NCI-H774 (cell line): ENCODE results near the gene FKBP1B.
"Not testable (repeated sequence)": the region's sequence is repeated elsewhere in the genome, so short reads cannot be mapped to it uniquely, and the experiment has no call there.

ENCODE experiments used
- DNase-seq: peaks from one replicate; lab custom pipeline; 2025; lab: John Stamatoyannopoulos, UW

FKBP1B gene

DNA sequence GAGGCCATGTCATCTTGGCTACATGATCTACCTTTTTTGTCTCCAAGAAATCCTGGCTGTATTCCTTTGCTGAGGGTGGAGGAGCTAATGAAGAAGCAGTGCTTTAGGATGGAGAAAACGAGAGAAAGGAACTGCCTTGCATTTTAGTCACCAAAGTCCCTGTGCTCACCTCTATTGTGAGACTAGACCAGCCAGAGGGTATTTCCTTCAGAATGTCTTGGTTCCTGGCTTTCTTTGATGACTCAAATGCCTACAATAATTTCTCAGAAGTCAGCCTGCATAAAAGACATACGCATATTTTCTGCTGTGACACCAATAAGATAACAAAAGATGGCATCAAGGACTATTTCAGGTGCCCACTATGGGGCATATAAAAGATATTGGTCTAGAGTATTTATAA, 15.8 kb downstream of the FKBP1B start:
- DNase-seq = no peak

DNA sequence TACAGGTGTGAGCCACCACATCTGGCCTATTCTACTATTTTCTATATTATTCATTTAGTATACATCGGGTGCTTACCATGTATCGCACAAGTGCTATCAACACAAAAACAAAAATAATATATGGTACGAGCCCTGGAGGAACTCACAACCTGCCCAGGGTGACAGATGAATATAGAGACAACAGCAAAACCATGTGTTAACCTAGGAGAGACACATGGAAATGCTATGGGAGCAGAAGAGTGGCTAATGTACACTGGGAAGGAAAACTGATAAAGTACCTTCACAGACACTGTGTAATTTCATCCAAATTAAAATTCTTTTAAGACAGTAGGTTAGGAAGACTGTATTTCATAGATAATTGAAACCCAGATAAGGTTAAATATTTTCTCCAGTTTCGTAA, 22.7 kb downstream of the FKBP1B start:
- DNase-seq = no peak

DNA sequence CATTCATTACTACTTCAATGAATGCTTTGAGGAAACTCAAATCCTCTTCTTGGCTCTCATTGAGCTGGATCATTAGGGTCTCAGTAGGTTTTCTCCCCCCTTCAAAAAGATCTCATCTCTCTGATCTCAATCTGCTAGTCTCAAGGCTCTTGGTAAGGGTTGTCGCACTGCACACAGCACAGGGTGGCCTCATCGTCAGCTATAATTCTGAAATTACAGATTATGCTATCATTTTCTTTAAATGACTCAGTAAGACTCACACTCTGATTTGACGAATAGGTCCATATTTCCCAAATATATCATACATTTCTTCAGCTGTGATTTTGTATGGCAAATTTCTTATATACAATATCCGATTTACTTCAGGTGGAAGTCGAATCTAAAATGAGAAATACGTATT, 24.3 kb downstream of the FKBP1B start:
- no peak for DNase-seq

DNA sequence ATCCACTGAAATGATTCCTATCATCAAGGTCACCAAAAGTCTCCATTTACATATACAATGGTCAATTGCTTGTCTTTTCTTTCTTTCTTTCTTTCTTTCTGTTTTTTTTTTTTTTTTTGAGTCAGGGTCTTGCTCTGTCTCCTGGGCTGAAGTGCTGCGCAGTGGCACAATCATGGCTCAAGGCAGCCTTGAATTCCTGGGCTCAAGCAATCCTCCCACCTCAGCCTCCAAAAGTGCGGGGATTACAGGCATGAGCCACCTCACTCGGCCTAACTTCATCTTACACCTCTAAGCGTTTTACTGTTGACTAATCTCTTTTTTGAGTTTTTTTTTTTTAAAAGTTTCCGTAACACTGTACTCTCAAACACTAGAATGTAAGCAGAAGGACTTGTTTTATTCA, 25.7 kb downstream of the FKBP1B start:
- no peak for DNase-seq

DNA sequence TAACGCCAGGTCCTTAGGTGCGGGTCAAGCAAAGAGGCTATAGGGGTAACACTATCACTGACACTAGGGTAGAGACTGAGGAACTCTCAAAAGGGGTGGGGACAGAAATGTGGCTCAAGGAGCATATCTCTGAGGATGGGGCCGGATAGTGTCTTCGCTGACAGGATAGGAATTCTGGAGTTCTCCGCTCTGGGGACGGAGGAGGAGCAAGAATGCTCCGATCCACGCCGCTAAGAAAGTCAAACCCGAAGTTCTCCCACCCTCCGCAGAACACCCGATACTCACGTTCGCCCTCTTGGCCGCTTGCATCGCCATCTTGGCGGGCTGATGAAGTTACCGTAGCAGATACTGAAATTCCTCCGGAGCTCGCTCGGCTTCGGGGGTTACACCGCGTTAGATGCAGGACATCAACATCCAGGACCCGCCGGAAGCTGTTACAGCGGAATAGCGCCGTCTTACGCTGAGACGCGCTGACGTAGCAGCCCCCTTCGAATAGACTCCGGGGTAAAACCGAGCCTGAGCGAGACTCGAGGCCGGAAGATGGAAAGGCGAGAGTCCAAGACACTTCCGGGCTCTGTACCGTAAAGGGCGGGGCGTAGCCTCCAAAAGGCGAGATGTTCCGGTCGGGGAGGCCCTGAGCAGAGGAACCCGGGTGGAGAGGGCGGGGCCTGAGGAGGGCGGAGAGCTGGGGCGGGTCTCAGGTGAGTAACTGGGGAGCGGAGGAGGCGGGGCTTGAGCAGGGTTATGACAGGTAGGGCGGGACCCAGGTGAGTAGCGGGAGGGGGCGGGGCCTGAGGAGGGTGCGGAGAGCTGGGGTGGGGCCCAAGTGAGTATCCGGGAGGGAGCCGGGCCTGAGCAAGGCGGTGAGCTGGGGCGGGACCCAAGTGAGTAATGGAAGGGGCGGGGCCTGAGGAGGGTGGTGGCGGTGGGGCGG, 26.6 kb downstream of the FKBP1B start, which contains the start of gene SF3B6:
TSS of gene SF3B6 (minus strand) at position 412 of the 934 bp plus-strand sequence. CDS start at position 315, 97 bp downstream.
- peak; percentile 99 for DNase-seq

DNA sequence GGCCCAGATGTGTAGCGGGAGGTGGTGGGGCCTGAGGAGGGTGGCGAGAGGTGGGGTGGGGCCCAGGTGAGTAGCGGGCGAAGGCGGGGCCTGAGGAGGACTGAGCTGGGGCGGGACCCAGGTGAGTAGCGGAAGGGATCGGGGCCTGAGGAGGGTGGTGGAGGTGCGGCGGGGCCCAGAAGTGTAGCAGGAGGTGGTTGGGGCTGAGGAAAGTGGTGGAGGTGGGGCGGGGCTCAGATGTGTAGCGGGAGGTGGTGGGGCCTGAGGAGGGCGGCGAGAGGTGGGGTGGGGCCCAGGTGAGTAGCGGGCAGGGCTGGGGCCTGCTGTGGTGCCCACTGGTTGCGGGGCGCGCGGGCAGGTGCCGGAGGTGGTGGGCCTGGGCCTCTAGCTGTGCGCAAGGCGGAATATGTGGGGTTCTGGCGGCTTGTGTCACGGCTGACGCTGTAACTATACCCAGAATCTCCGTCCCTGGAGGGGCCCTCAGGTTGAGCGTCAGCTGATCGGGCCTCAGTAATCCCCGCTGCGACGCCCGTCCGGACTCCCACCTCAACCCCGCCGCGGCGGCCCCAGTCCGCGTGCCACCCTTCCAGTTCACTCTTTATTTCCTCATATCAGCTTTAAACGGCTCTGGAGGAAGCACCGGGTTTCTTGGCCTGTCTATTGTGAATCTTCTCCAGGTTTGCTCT, 27.5 kb downstream of the FKBP1B start:
- no peak for DNase-seq

DNA sequence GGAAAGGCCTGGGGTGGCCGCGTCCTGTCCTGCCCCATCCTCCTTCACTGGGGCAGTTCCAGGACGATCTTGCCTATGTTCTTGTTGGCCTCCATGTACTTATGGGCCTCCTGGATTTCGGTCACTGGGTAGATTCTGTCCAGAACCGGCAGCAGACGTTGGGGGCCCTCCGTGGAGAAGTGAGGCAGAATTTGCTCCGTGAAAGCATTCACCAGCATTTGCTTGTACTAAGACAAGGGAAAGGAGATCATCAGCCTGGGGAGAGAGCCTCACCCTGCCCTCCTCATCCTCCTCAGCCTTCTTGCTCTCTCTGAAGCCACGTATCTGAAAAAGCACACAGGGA, 28.0 kb downstream of the FKBP1B start:
- no peak for DNase-seq

DNA sequence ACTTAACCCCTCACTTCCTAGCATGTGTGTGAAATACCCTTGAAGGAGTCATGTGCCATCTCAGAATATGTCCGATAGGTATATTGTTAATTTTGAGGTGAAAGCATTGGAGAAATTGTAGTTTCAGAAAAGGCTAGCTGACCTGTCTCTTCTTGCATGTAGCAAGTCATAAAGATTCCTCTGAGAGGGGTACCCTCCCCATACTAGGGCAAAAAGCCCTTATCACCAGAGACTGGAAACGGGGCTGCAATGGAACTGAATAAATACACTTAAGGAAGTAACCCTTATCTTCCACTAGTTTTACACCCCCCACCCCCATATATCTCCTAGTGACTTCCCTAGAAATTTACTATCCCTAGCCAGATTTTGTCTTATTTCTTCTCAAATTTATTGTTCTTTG, 28.3 kb downstream of the FKBP1B start:
- no peak for DNase-seq

DNA sequence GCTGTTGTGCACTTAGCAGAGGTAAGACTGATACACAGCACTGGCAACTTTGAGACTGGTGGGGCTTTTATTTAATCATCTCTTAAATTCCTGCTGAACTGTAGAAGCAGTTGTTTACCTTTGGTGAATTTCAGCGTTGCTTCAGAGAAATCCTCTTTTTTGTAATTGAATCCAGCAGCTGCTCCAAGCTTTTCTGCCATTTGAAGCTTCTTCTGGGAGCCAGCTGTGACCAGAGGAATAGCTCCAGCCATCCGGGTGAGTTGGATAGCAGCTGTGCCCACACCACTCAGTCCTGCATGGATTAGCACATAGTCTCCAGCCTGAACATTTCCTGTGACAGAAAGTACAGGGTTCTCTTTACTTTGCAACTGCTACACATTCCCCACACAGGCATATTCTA, 31.2 kb downstream of the FKBP1B start:
- DNase-seq = no peak

DNA sequence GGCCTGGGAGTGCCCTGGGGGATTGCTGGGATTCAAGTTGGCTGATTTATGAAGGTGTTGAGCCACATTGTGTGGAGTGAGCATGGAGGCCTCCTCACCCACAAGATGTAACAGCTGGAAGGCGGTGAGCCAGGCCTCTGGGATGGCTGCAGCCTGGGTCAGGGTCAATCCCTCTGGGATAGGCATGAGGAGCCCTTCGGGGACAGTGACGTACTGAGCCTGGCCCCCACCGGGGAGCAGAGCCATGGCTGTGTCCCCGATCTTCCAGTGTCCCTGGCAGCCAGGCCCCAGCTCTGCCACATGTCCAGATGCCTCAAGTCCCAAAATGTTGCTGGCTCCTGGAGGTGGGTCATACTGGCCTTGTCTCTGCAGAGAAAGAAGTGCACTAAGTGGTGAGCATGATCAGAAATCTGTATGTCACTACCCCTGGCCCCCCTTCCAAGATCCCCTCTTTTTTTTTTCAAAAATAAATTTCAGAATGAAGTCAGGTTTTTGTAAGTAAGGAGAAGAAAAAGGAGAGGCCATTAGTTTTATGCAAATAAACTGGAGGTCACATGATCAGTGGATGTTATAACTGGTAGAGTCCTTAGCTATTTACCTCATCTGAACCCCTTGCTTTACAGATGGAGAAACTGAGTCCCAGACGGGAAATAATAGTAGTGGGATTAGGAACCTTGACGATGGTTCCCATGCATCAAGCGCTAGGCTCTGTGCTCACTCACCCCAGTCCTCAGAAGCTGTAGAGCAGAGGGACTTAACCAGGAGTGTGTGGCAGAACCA, 33.4 kb downstream of the FKBP1B start:
- DNase-seq = no peak

DNA sequence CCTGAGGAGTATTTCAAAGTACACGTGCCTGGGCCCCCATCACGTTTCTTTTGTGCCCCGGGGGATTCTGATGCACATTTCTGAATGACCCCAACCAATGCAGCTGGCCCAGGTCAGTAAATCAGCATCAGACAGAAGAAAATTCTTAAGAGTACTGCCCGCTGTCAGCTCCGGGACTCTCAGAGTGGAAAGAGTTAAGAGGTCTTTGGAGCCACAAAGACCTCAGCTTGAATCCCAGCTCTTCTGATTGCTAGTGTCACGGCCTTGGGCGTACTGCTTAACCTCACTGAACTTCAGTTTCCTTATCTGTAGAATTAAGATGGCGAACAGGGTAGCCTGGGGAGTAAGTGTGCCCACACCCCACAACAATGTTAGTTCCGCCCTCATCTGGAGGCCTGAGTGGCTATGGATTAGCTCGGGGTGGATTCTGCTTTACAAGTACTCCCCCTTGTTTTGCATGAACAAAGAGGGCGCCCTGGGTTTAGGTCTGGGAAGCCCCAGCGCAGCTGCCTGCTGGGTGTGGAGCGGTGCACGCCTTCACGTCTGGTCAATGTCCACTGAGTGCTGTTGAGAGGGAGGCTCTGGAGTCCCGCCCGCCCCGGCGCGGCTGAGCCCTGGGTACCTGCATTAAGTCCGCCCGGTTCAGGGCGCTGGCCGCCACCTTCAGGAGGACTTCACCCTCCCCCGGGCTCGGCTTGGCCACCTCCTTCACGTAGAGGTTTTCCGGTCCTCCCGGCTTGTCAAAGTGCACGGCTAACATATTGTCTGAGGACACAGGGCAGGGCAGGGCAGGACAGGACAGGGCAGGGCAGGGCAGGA, 34.2 kb downstream of the FKBP1B start:
- peak; percentile 77 for DNase-seq

DNA sequence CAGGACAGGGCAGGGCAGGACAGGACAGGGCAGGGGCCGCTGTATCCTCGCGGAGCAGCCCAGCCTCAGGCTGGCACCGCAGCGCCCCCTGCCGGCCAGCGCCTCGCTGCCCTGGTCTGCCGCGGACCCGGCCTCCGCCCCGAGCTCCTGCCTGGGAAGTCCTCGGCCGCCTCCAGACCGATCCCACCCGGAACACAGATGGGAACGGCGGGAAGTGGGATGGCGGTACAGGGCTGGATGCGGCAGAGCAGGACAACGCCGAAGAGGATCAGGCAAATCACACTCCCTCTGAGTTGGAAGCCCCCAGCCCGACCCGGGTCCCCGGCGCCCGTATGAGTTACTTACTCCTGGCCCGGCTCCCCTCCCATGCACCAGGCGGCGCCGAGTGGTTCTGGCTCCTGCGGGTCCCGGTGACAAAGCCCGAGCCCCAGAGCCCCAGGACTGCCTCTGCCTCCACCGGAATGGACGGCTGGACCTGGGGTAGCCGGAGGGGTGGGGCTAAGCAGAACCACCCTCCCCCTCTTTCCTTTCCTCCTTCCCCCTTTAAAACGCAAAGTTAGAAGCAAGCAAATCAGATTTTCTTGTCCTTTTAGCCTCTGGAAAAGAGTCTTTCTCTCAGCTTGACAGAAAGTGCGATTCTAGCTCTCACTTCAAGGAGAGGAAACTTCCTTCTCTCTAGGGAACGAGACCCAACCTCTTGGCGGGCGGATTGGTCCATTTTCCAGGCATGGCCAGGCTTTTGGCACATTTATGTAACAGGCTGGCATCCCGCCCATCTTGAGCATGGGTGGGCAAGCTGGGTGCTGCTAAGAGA, 35.1 kb downstream of the FKBP1B start, which contains the start of gene TP53I3:
TSS of gene TP53I3 (minus strand) at position 449 of the 814 bp plus-strand sequence. CDS start 508 bp downstream, outside the sequence.
- peak; percentile 82 for DNase-seq

DNA sequence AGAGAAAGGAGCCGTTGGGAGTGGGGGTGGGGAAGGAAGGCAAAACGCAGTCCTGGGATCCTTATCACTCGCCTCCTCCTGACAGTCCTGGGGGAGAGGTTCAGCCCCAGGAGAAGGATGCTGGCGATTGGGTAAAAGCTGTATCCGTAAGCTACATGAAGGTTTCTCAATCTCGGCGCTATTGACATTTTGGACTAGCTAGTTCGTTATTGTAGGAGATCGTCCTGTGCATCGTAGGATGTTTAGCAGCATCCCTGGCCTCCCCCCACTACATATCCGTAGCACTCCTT, 35.6 kb downstream of the FKBP1B start:
- no peak for DNase-seq

DNA sequence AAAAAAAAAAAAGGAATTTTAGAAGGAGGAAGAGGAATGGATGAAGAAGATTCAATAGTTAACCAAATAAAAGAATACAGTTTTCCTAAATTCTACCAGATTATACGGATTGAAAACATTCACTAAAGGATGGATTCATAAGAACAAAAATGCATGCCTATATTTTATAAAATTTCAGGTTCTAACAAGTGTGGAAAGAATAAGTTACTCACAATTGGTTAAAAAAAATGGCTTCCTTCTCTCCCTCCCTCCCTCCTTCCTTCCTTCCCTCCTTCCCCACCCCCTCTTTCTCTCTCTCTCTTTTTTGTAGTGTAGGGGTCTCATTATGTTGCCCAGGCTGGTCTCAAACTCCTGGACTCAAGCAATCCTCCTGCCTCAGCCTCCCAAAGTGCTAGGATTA, 36.7 kb downstream of the FKBP1B start:
- DNase-seq = no peak

DNA sequence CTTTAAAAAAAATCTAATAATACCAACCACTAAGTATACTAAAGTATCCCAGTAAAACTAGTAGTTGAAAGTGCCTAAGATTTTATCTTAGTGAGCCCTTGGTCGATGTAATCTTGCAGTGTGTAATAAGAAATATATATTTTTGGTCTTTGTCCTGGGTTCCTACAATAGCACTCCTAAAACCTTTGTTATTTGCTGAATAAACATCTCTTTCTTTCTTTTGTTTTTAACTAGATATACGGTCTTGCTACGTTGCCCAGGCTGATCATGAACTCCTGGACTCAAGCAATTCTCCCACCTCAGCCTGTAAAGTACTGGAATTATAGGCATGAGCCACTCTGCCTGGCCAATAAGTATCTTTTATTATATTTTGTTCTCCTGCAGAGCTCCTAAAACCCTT, 37.5 kb downstream of the FKBP1B start:
- no peak for DNase-seq

DNA sequence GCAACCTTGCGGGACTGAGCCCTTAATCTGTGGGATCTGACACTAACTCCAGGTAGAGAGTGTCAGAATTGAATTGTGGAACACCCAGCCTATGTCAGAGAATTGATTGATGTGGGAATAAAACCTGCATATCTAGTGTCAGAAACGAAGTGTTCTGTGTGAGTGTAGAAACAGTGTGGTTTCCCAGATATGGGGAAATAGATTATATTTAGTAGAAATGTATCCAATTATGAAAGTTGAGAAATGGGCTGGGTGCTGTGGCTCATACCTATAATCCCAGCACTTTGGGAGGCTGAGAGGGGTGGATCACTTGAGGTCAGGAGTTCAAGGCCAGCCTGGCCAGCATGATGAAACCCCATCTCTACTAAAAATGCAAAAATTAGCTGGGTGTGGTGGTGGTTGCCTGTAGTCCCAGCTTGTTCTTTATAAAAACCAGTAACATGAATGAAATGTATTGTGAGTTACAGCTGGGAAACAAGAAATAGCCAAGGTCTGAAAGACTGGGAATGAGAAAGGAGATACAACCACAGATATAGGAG, 39.3 kb downstream of the FKBP1B start:
- no peak for DNase-seq

DNA sequence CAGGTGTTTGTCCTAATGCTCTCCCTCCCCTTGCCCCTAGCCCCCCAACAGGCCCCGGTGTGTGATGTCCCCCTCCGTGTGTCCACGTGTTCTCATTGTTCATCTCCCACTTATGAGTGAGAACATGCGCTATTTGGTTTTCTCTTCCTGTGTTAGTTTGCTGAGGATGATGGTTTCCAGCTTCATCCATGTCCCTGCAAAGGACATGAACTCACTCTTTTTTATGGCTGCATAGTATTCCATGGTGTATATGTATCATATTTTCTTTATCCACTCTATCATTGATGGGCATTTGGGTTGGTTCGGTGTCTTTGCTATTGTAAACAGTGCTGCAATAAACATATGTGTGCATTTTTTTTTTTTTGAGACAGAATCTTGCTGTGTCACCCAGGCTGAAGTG, 43.7 kb downstream of the FKBP1B start:
- not testable (repeated sequence) for DNase-seq

DNA sequence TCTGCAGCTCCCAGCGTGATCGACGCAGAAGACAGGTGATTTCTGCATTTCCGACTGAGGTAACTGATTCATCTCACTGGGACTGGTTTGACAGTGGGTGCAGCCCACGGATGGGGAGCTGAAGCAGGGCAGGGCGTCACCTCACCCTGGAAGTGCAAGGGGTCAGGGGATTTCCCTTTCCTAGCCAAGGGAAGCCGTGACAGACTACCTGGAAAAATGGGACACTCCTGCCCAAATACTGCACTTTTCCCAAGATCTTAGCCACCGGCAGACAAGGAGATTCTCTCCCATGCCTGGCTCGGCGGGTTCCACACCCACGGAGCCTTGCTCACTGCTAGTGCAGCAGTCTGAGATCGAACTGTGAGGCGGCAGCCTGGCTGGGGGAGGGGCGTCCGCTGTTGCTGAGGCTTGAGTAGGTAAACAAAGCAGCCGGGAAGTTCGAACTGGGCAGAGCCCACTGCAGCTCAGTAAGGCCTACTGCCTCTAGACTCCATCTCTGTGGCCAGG, 45.7 kb downstream of the FKBP1B start:
- DNase-seq = not testable (repeated sequence)

DNA sequence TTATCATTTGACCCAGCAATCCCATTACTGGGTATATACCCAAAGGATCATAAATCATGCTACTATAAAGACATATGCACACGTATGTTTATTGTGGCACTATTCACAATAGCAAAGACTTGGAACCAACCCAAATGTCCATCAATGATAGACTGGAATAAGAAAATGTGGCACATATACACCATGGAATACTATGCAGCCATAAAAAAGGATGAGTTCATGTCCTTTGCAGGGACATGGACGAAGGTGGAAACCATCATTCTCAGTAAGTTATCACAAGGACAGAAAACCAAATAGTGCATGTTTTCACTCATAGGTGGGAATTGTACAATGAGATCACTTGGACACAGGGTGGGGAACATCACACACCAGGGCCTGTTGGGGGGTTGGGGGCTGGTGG, 51.2 kb downstream of the FKBP1B start:
- not testable (repeated sequence) for DNase-seq

DNA sequence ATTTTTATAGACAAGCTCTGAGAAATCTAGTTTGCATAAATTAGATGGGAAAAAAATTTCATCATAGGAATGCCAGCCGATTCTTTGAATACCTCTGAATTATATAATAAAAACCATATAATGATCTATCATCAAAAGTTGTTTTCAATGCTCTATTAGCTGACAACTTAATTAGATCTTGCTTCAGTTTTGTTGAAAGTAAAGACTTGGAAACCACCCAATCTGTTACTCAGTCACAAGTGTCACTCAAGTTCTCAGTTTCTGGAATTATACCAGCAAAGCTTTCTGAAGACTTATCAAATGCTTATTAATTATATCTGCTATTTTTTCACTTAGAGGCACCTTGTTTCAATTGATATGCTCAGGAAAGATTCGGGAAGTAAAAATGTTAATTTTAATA, 52.5 kb downstream of the FKBP1B start:
- no peak for DNase-seq
